ENCODE results near the gene TMEM121B.

TMEM121B gene

DNA sequence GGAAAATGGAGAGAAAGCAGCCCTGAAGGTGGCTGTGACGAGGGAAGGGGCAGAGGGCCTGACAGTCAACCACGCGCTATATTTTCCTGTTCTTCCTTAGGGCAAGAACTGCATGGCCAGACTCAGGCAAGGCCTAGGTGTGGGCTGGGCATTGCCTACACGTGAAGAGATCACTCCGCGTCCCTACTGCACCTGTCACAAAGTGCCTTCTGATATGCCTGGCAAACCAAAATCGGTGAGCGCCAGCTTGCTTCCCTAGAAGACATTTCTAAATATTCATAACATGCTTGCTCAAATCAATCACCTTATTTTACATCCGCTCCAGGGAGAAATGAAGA lies 6.3 kb downstream of the TMEM121B start:
- TF ChIP-seq, protein P1, sequence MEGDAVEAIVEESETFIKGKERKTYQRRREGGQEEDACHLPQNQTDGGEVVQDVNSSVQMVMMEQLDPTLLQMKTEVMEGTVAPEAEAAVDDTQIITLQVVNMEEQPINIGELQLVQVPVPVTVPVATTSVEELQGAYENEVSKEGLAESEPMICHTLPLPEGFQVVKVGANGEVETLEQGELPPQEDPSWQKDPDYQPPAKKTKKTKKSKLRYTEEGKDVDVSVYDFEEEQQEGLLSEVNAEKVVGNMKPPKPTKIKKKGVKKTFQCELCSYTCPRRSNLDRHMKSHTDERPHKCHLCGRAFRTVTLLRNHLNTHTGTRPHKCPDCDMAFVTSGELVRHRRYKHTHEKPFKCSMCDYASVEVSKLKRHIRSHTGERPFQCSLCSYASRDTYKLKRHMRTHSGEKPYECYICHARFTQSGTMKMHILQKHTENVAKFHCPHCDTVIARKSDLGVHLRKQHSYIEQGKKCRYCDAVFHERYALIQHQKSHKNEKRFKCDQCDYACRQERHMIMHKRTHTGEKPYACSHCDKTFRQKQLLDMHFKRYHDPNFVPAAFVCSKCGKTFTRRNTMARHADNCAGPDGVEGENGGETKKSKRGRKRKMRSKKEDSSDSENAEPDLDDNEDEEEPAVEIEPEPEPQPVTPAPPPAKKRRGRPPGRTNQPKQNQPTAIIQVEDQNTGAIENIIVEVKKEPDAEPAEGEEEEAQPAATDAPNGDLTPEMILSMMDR (IDR thresholded peaks at IDR 0.05): no peak

- TF ChIP-seq, protein P1 (IDR thresholded peaks at IDR 0.05): no peak
Measured at GRCh38 chr22:17114173-17114897, 6.8 kb downstream of the TMEM121B start.

- TF ChIP-seq, protein P1 (IDR thresholded peaks at IDR 0.05): no peak
Measured at GRCh38 chr22:17113600-17113999, 7.6 kb downstream of the TMEM121B start.

GRCh38 chr22:17112491-17113042 lies 8.6 kb downstream of the TMEM121B start:
- TF ChIP-seq, protein P1 (IDR thresholded peaks at IDR 0.05): no peak

- TF ChIP-seq, protein P1 (IDR thresholded peaks at IDR 0.05): no peak
Measured at GRCh38 chr22:17110791-17111550, 10.2 kb downstream of the TMEM121B start.

GRCh38 chr22:17109976-17110375 lies 11.2 kb downstream of the TMEM121B start:
- TF ChIP-seq, protein P1 (IDR thresholded peaks at IDR 0.05): no peak

- TF ChIP-seq, protein P1 (IDR thresholded peaks at IDR 0.05): no peak
Measured at GRCh38 chr22:17109113-17109865, 11.9 kb downstream of the TMEM121B start.
